IPS-20b (cell line): ENCODE data around the gene INO80E.

ENCODE experiments used
- H3K27ac ChIP-seq: one replicate; pipeline ENCODE4 v1.5.1; 2013; ENCODE audit warnings: low read length
- H3K27me3 ChIP-seq: 2 replicates; pipeline ENCODE4 v1.6.1; 2013; ENCODE audit warnings: mild to moderate bottlenecking, low read length, inconsistent platforms; ENCODE audit not compliant: insufficient read depth
- H3K36me3 ChIP-seq: 2 replicates; pipeline ENCODE4 v1.6.1; 2013; ENCODE audit warnings: low read depth, mild to moderate bottlenecking, inconsistent platforms, low read length, moderate library complexity; ENCODE audit not compliant: insufficient read depth
- H3K4me1 ChIP-seq: 2 replicates; pipeline ENCODE4 v1.6.1; 2013; ENCODE audit warnings: mild to moderate bottlenecking, control low read depth, inconsistent platforms, low read length, moderate library complexity; ENCODE audit not compliant: insufficient read depth
- H3K4me3 ChIP-seq: 2 replicates; pipeline ENCODE4 v1.5.1; 2013; ENCODE audit warnings: mild to moderate bottlenecking, low read length, inconsistent platforms
- H3K9ac ChIP-seq: 2 replicates; pipeline ENCODE4 v1.6.1; 2013; ENCODE audit warnings: low read depth, mild to moderate bottlenecking, inconsistent platforms, low read length, moderate library complexity
- H3K9me3 ChIP-seq: 2 replicates; pipeline ENCODE4 v1.6.1; 2013; ENCODE audit warnings: mild to moderate bottlenecking, low read depth, low read length, inconsistent platforms; ENCODE audit not compliant: insufficient read depth

INO80E gene

DNA sequence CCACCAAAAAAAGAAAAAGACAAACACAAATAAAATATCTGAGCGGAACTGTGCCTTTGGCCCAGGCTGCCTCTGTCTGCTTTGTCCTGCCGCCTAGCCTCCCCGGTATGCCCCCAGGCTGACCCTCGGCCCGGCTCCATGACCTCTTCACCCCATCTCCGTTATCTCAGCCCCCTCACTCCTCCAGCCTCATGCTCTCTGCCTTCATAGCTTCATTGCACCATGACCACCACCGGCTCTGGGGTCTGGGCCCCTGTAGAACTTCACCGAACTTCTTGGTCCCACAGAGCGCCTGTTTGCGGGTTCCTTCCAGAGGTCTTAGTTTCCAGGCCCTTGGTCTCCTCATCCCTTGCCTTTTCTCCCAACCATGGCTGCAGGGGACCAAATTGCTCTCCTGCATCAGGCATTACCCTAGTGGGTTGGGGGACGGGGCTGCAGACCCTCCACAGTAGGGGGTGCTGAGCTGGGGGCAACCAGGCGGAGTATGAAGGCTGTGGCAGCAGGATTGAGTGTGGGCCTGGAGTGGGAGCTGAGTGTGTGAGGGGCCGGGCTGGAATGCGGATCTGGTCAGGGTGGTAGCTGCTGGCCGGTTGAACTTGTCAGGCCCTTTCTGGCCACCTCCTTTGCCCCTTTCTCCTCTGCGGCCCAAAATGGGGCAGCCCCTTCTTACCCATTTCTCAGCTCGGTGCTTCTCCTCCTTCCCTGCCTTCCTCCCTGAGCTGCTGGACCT is 7.5 kb upstream of the INO80E start:
- no peaks in the 10 kb centered on the region for H3K9me3 ChIP-seq
- H3K4me3 ChIP-seq: no peak overlapping the region
- H3K27ac ChIP-seq: no peak overlapping the region
- H3K36me3 ChIP-seq: peaks cover 80% of the 10 kb centered on the region
- no peak overlapping the region for H3K9ac ChIP-seq
- no peaks in the 10 kb centered on the region for H3K27me3 ChIP-seq
- no peaks in the 10 kb centered on the region for H3K4me1 ChIP-seq

GRCh38 chr16:29989111-29989858 is 6.8 kb upstream of the INO80E start:
- H3K4me1 ChIP-seq: no peaks in the 10 kb centered on the region
- no peak overlapping the region for H3K9ac ChIP-seq
- H3K36me3 ChIP-seq: peaks cover 73% of the 10 kb centered on the region
- no peaks in the 10 kb centered on the region for H3K27me3 ChIP-seq
- H3K27ac ChIP-seq: no peak overlapping the region
- no peaks in the 10 kb centered on the region for H3K9me3 ChIP-seq
- no peak overlapping the region for H3K4me3 ChIP-seq

DNA sequence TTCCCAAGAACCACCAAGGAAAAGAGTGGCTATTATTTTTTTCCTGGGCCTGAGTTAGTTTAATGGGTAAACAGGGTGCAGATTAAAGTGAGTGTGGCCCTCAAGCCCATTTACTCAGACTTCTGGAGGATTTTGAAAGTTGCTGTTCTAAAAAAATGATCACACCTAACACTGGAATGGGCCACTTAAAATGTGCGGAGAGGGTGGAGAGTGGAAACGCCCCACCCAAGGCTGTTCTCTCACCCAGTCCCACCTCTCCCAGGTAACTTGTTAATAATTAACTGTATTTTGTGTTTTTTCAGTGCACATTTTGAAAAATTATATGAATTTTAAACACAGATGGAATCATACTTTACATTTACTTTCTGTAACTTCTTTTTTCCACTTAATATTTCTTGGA is 6.0 kb upstream of the INO80E start:
- peaks cover 66% of the 10 kb centered on the region for H3K36me3 ChIP-seq
- no peak overlapping the region for H3K27ac ChIP-seq
- no peaks in the 10 kb centered on the region for H3K27me3 ChIP-seq
- no peaks in the 10 kb centered on the region for H3K4me1 ChIP-seq
- H3K4me3 ChIP-seq: no peak overlapping the region
- H3K9ac ChIP-seq: no peak overlapping the region
- no peaks in the 10 kb centered on the region for H3K9me3 ChIP-seq

DNA sequence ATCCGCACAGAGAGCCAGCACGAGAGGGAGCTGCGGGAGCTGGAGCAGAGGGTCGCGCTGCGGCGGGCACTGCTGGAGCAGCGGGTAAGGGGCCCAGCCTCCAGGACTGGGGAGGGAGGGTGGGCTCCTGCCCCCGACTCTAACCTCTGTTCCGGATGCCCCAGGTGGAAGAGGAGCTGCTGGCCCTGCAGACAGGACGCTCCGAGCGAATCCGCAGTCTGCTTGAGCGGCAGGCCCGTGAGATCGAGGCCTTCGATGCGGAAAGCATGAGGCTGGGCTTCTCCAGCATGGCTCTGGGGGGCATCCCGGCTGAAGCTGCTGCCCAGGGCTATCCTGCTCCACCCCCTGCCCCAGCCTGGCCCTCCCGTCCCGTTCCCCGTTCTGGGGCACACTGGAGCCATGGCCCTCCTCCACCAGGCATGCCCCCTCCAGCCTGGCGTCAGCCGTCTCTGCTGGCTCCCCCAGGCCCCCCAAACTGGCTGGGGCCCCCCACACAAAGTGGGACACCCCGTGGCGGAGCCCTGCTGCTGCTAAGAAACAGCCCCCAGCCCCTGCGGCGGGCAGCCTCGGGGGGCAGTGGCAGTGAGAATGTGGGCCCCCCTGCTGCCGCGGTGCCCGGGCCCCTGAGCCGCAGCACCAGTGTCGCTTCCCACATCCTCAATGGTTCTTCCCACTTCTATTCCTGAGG is 5.0 kb upstream of the INO80E start:
- Histone ChIP-seq H3K9ac (no peak overlapping the region), H3K36me3 (peaks cover 56% of the 10 kb centered on the region), H3K27me3 (no peaks in the 10 kb centered on the region), H3K9me3 (no peaks in the 10 kb centered on the region), H3K27ac (no peak overlapping the region), H3K4me1 (no peaks in the 10 kb centered on the region), H3K4me3 (no peak overlapping the region)

- H3K9me3 ChIP-seq: no peaks in the 10 kb centered on the region
- H3K9ac ChIP-seq: no peak overlapping the region
- no peaks in the 10 kb centered on the region for H3K4me1 ChIP-seq
- H3K4me3 ChIP-seq: no peak overlapping the region
- H3K27ac ChIP-seq: no peak overlapping the region
- no peaks in the 10 kb centered on the region for H3K27me3 ChIP-seq
- H3K36me3 ChIP-seq: peaks cover 51% of the 10 kb centered on the region
Observed at GRCh38 chr16:29991571-29991904, 4.5 kb upstream of the INO80E start.

DNA sequence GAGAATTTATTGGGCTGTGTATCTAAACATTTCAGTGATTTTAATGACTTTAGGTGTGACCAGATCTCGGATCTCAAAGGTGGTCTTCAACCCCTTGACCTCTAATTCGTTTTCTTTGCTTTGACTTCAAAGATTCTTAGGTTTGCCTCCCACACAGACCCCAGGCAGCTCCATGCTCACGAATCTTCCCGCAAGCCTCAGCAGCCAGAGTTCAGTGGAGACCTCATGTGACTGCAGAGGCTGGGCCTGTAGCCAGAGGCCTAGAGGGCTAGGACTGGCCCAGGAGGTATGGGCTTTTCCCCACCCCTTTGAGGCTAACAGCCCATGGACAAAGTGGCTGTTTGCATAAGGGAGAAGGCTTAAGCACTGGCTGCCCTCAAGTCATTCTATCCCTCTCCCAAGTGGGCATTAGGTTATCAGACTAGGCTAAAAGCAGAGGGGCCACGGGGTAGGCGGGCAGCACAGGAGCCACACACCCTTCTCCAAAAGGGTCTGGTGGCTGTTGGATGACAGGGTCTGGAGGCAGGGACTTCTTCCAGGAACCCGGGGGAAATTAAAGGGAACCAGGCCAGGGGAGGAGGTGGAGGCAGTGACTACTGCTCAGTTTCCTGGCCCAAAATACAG is 3.6 kb upstream of the INO80E start:
- peaks cover 52% of the 10 kb centered on the region for H3K36me3 ChIP-seq

GRCh38 chr16:29993191-29993902 is 2.7 kb upstream of the INO80E start:
- peaks cover 55% of the 10 kb centered on the region for H3K36me3 ChIP-seq
- no peak overlapping the region for H3K9ac ChIP-seq
- peaks cover 4% of the 10 kb centered on the region; the same call in 1 of the 2 replicates for H3K4me1 ChIP-seq
- H3K4me3 ChIP-seq: no peak overlapping the region
- H3K9me3 ChIP-seq: no peaks in the 10 kb centered on the region
- H3K27ac ChIP-seq: no peak overlapping the region
- no peaks in the 10 kb centered on the region for H3K27me3 ChIP-seq

More for the DNA sequence above, 3.6 kb upstream of the INO80E start:
- Histone ChIP-seq H3K27ac (no peak overlapping the region), H3K4me3 (no peak overlapping the region), H3K9ac (no peak overlapping the region), H3K4me1 (peaks cover 4% of the 10 kb centered on the region; the same call in 1 of the 2 replicates), H3K9me3 (no peaks in the 10 kb centered on the region), H3K27me3 (no peaks in the 10 kb centered on the region)

GRCh38 chr16:29993903-29994599 is 2.0 kb upstream of the INO80E start:
- Histone ChIP-seq H3K9ac (peak overlapping the region; percentile 93; the same call in 1 of the 2 replicates), H3K4me3 (peak overlapping the region; percentile 87; the same call in 1 of the 2 replicates), H3K27ac (no peak overlapping the region), H3K9me3 (no peaks in the 10 kb centered on the region), H3K36me3 (peaks cover 51% of the 10 kb centered on the region), H3K27me3 (no peaks in the 10 kb centered on the region), H3K4me1 (peaks cover 4% of the 10 kb centered on the region; the same call in 1 of the 2 replicates)

- Histone ChIP-seq H3K4me1 (peaks cover 4% of the 10 kb centered on the region; the same call in 1 of the 2 replicates), H3K27ac (no peak overlapping the region), H3K36me3 (peaks cover 44% of the 10 kb centered on the region), H3K27me3 (no peaks in the 10 kb centered on the region), H3K9ac (peak overlapping the region; percentile 93; the same call in 1 of the 2 replicates), H3K9me3 (no peaks in the 10 kb centered on the region), H3K4me3 (peak overlapping the region; percentile 87)
Observed at GRCh38 chr16:29994600-29995323, 1.3 kb upstream of the INO80E start.

DNA sequence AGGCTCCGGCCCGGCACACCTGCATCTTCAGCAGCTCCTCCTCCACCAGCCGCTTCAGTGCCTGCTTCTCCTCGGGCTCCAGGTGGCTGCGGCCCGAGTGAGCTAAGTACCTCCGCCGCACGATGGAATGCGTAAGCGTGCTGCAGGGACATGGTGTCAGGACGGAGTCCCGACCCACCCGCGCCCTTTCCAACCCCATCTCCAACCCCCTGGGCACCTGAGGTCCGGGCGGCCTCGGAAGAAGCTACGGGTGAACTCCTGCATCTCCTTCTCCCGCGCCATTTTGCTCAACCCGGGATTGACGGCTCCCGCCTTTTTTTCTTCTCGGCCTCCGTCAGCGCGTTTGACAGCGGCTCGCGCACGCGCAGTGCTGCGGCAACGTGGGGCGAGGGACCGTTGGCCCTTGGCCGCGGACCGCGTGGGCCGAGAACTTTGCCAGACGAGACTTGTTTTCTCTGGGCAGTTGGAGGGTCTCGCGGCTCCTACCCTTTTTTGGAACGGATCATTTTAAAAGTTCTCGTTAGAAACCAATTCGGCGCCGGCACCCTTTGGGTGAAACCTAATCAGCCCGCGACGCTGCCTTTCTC is 624 bp upstream of the INO80E start, which contains the start of gene HIRIP3:
Gene HIRIP3 (minus strand): TSS at position 294 of the 587 bp plus-strand sequence. CDS start 12 bp downstream, at position 282.
- peak within 1 kb of the TSS; percentile 50 for H3K27ac ChIP-seq
- H3K9me3 ChIP-seq: no peaks in the 10 kb centered on the region
- no peaks in the 10 kb centered on the region for H3K27me3 ChIP-seq
- H3K4me1 ChIP-seq: peaks cover 4% of the 10 kb centered on the region; the same call in 1 of the 2 replicates
- peak within 1 kb of the TSS; percentile 93 for H3K9ac ChIP-seq
- peak within 1 kb of the TSS; percentile 87 for H3K4me3 ChIP-seq
- peaks cover 37% of the 10 kb centered on the region for H3K36me3 ChIP-seq
